Testis (tissue), 2 donors: ENCODE measurements around the gene FGF13.

Source experiments
- POLR2A ChIP-seq: fragments of 450-650 bp; IDR thresholded peaks from one replicate; pipeline ENCODE4 v1.6.1; 2017; ENCODE audit warnings: antibody characterized with exemption, mild to moderate bottlenecking, moderate library complexity
- TF ChIP-seq, protein P1 (sequence below), 3 experiments: fragments of 450-650 bp in 2 of 3; fragments of 200-600 bp in 1 of 3; sonication (generic) in 1 of 3; IDR thresholded peaks; one replicate each; pipeline ENCODE4 v1.5.1; 2016 to 2019; ENCODE audit warnings: antibody characterized with exemption in 3 of 3, mild to moderate bottlenecking in 2 of 3, moderate library complexity in 1 of 3

DNA sequence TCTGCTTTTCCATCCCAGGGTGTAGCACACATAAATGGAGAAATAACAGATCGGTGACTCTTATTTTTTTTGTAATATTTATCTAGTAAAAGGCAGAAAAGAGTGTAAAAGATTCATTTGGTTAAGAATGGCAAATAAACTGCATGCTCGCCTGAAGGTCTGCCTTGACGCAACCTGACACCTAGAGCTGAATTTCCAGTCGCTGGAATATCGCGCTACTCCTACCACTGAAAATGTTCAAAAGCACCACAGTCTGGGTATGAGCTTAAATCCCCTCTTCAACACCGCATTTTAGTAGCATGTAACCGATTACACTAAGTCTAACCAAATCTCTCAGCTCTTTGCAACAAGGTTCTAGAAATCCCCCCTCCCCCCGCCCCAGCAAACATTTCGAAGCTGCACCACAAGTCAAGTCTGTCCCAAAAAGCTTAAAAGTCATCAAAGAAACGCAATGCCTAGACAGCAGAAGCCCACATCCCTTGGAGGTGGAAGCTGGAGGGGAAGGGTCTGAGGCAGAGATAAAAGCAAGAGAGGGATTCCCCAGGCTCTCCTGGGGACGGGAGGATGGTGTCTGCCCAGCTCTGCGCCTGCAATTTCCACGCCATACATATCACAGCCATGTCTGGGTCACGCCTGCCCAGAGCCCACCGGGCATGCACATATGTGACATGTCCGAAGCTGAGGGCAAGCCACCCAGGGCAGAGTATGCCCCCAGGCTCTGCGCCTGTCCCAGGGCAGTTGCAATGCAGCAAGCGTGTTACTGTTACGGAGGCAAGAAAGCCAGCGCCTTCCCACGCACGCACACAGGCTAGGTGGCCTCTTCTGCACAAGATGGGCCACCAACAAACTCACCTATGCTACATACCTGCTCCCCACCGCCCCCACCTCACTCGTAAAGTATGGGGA is 1.4 kb downstream of the FGF13 start:
- TF ChIP-seq, protein P1, sequence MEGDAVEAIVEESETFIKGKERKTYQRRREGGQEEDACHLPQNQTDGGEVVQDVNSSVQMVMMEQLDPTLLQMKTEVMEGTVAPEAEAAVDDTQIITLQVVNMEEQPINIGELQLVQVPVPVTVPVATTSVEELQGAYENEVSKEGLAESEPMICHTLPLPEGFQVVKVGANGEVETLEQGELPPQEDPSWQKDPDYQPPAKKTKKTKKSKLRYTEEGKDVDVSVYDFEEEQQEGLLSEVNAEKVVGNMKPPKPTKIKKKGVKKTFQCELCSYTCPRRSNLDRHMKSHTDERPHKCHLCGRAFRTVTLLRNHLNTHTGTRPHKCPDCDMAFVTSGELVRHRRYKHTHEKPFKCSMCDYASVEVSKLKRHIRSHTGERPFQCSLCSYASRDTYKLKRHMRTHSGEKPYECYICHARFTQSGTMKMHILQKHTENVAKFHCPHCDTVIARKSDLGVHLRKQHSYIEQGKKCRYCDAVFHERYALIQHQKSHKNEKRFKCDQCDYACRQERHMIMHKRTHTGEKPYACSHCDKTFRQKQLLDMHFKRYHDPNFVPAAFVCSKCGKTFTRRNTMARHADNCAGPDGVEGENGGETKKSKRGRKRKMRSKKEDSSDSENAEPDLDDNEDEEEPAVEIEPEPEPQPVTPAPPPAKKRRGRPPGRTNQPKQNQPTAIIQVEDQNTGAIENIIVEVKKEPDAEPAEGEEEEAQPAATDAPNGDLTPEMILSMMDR (IDR thresholded peaks at IDR 0.05): no peak
- TF ChIP-seq POLR2A: no peak
